DND-41 (cell line): ENCODE results near the gene SSR1.

Source experiments
- CTCF ChIP-seq: IDR thresholded peaks from 2 replicates; pipeline ENCODE4 v1.5.1; 2012; ENCODE audit warnings: borderline replicate concordance, low read length, moderate library complexity, mild to moderate bottlenecking; ENCODE audit not compliant: poor library complexity, severe bottlenecking; ENCODE audit errors: extremely low read depth
- EZH2 ChIP-seq: IDR thresholded peaks from 3 replicates; pipeline ENCODE4 v1.6.1; 2012; ENCODE audit warnings: borderline replicate concordance, low read depth, mild to moderate bottlenecking, moderate library complexity, low read length, inconsistent platforms; ENCODE audit not compliant: severe bottlenecking

- no peak for TF ChIP-seq CTCF
- TF ChIP-seq EZH2 = no peak
Measured at GRCh38 chr6:7240351-7240750, 72.6 kb downstream of the SSR1 start.
